IMR-90 (cell line): Measurements from ENCODE around the gene ANKRD37.
"Not testable (repeated sequence)": the region's sequence is repeated elsewhere in the genome, so short reads cannot be mapped to it uniquely, and the experiment has no call there.

Experiments used
- CTCF ChIP-seq: conservative IDR thresholded peaks from 2 replicates; pipeline ENCODE4 v1.5.1; 2012; ENCODE audit warnings: mild to moderate bottlenecking, low read depth, low read length, improper control_type of control experiment
- MAFK ChIP-seq: IDR thresholded peaks from 2 replicates; pipeline ENCODE4 v1.6.1; 2012; ENCODE audit warnings: low read depth, low read length, improper control_type of control experiment
- MXI1 ChIP-seq: IDR thresholded peaks from 2 replicates; pipeline ENCODE4 v1.6.1; 2012; ENCODE audit warnings: low read depth, mild to moderate bottlenecking, low read length, moderate library complexity, borderline replicate concordance
- POLR2A ChIP-seq: IDR thresholded peaks from 2 replicates; pipeline ENCODE4 v1.6.1; 2012; ENCODE audit warnings: mild to moderate bottlenecking, low read depth, low read length
- RAD21 ChIP-seq: IDR thresholded peaks from 2 replicates; pipeline ENCODE4 v1.6.1; 2012; ENCODE audit warnings: low read length, improper control_type of control experiment
- RFX5 ChIP-seq: IDR thresholded peaks from 2 replicates; pipeline ENCODE4 v1.8.0; 2012; ENCODE audit warnings: low read depth, mild to moderate bottlenecking, low read length, moderate library complexity
- SMC3 ChIP-seq: fragments of 150-350 bp; IDR thresholded peaks from 2 replicates; pipeline ENCODE4 v1.6.1; 2016; ENCODE audit warnings: low read depth, mild to moderate bottlenecking, antibody characterized with exemption, low read length, moderate library complexity
- USF2 ChIP-seq: fragments of 150-350 bp; IDR thresholded peaks from 2 replicates; pipeline ENCODE4 v1.6.1; 2017; ENCODE audit warnings: mild to moderate bottlenecking, antibody characterized with exemption, low read length, low read depth

GRCh38 chr4:185362570-185362969 is 34.1 kb upstream of the ANKRD37 start:
- not testable (repeated sequence) for TF ChIP-seq CTCF, MAFK, RAD21, POLR2A, USF2, RFX5, MXI1, SMC3
